Measurements from ENCODE around the gene DOCK4.

The DOCK4 gene

DNA sequence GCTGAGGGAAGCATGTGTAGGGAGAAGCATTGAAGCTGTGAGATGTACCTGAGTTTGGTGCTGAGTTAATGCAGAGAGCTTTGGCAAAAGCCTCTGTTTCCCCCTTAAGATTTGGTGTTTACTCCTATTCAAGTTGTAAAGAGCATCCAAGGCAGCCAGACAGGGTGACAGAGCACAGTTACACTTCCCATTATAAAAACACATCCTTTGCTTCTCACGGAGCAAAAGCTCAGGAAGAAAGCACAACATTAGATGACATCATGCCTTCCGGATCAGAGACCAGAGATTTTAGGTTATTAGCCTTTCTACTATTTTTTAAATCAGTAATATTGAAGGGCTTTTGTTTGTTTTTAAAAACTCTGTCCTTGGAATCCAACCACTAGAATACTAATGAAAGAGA, 182.9 kb downstream of the DOCK4 start:
- 38% methylated on average over 1 of the region's 2 CpGs for WGBS
- Histone ChIP-seq H3K4me2 (ENCODE audit: low read length, poor library complexity, severe bottlenecking) (peak overlapping the region; percentile 36), H4K91ac (ENCODE audit: low read length) (no peak overlapping the region)

DNA sequence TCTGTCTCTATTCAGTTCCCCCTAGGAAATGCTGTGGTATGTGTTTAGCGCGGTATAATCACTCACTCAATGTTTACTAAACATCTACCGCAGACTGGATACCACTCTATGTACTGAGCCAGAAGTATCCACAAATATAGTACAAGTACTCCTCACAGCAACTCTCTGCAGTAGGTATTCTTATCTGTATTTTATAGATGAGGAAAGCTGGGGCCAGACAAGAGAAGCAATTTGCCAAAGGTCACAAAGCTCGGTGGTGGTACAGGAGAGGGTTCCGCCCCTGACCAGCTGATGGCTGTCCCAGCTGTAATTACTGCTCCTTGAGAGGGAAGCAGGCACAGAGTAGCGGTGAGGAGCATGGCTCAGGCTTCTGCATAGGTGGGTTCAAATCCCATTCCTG, 184.1 kb downstream of the DOCK4 start:
- Histone ChIP-seq H2BK5ac (ENCODE audit: low read depth, low read length, poor library complexity, severe bottlenecking) (no peak overlapping the region), H2BK120ac (ENCODE audit: low read depth, low read length) (no peak overlapping the region), H3K27ac (ENCODE audit: low read length, poor library complexity, severe bottlenecking) (no peak overlapping the region), H2BK12ac (ENCODE audit: low read length in 2 of 2) (no peak overlapping the region), H2AK5ac (ENCODE audit: low read length, severe bottlenecking) (peak overlapping the region; percentile 33), H3K4me2 (ENCODE audit: low read length, poor library complexity, severe bottlenecking) (no peak overlapping the region), H4K8ac (ENCODE audit: low read length) (peak overlapping the region; percentile 55), H3K36me3 (ENCODE audit: control insufficient read depth in 1 of 2, insufficient read depth in 2 of 2, low read depth in 1 of 2, low read length in 2 of 2) (no peaks in the 10 kb centered on the region), H3K4ac (ENCODE audit: low read depth in 1 of 2, low read length in 2 of 2) (no peak overlapping the region), H3K9me3 (ENCODE audit: control insufficient read depth, low read length) (no peaks in the 10 kb centered on the region), H2AFZ (ENCODE audit: low read depth, low read length) (no peak overlapping the region), H3K18ac (ENCODE audit: low read depth in 1 of 2, low read length in 2 of 2) (peak overlapping the region in 1 of 2 experiments; percentile 18), H2BK15ac (ENCODE audit: low read depth, poor library complexity, severe bottlenecking) (peak overlapping the region; percentile 40), H3K14ac (ENCODE audit: low read length in 2 of 2) (no peak overlapping the region), H3K4me1 (ENCODE audit: control insufficient read depth, insufficient read depth, low read depth, low read length) (peaks cover 3% of the 10 kb centered on the region), H4K91ac (ENCODE audit: low read length) (no peak overlapping the region), H3K79me1 (replicated peaks; ENCODE audit: low read length, poor library complexity, severe bottlenecking) (peaks cover 31% of the 10 kb centered on the region), H3K27me3 (ENCODE audit: control insufficient read depth in 1 of 2, insufficient read depth in 1 of 2, low read length in 2 of 2) (no peaks in the 10 kb centered on the region), H3K9ac (ENCODE audit: low read length) (no peak overlapping the region), H3K23ac (ENCODE audit: low read length in 2 of 2) (no peak overlapping the region), H3K4me3 (ENCODE audit: insufficient read depth in 1 of 2, low read depth in 1 of 2, low read length in 2 of 2) (no peak overlapping the region)
- peak; percentile 74 for DNase-seq
- WGBS, result 55% methylated on average over 5 of the region's 6 CpGs

More for the DNA sequence above, 182.9 kb downstream of the DOCK4 start:
- Histone ChIP-seq H2AK5ac (ENCODE audit: low read length, severe bottlenecking) (no peak overlapping the region), H2BK120ac (ENCODE audit: low read depth, low read length) (no peak overlapping the region), H3K23ac (ENCODE audit: low read length in 2 of 2) (peak overlapping the region in 1 of 2 experiments; percentile 18), H2BK5ac (ENCODE audit: low read depth, low read length, poor library complexity, severe bottlenecking) (no peak overlapping the region), H2BK12ac (ENCODE audit: low read length in 2 of 2) (peak overlapping the region in 1 of 2 experiments; percentile 58), H3K4ac (ENCODE audit: low read depth in 1 of 2, low read length in 2 of 2) (peak overlapping the region in 1 of 2 experiments; percentile 44), H3K9me3 (ENCODE audit: control insufficient read depth, low read length) (no peaks in the 10 kb centered on the region), H3K27me3 (ENCODE audit: control insufficient read depth in 1 of 2, insufficient read depth in 1 of 2, low read length in 2 of 2) (no peaks in the 10 kb centered on the region), H3K14ac (ENCODE audit: low read length in 2 of 2) (no peak overlapping the region), H2AFZ (ENCODE audit: low read depth, low read length) (no peak overlapping the region), H3K27ac (ENCODE audit: low read length, poor library complexity, severe bottlenecking) (peak overlapping the region; percentile 19), H4K8ac (ENCODE audit: low read length) (no peak overlapping the region), H3K4me3 (ENCODE audit: insufficient read depth in 1 of 2, low read depth in 1 of 2, low read length in 2 of 2) (no peak overlapping the region), H3K18ac (ENCODE audit: low read depth in 1 of 2, low read length in 2 of 2) (peak overlapping the region; percentile 5 to 74), H3K79me1 (replicated peaks; ENCODE audit: low read length, poor library complexity, severe bottlenecking) (peaks cover 30% of the 10 kb centered on the region), H3K36me3 (ENCODE audit: control insufficient read depth in 1 of 2, insufficient read depth in 2 of 2, low read depth in 1 of 2, low read length in 2 of 2) (no peaks in the 10 kb centered on the region), H3K9ac (ENCODE audit: low read length) (no peak overlapping the region), H3K4me1 (ENCODE audit: control insufficient read depth, insufficient read depth, low read depth, low read length) (peaks cover 3% of the 10 kb centered on the region), H2BK15ac (ENCODE audit: low read depth, poor library complexity, severe bottlenecking) (no peak overlapping the region)
- peak; percentile 33 for DNase-seq

DNA sequence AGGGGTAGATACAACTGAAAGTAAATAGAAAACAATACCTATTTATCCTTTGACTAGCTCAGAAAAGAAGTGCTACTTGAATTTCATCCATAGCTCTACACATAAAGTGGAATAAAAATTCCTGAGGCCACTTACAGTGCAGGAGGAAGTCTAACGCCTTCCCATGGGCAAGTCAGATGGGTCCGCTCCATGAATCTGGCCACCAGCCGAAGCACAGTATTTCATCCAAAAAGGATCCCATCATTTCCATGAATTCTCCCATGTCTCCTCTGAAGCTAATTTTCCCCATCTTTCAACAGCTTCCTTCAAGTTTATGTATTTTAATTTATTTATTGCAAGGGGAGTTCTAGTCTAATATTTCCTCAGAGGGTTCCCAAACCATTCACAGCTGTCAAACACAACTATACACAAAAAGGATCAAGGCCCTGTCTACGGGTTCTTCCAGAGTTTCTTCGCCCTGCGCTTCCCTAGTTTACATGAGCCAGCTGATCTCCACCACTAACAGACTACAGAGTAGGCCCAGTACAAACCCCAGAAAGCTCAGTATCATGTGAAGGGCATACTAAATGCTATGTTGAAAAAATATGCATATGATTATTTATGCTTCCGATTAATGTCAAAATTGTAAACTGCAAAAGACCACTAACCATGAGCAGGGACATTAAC, 184.7 kb downstream of the DOCK4 start:
- peak overlapping the region in 1 of 2 experiments; percentile 26 for H3K4me3 ChIP-seq (ENCODE audit: insufficient read depth in 1 of 2, low read depth in 1 of 2, low read length in 2 of 2)
- no peaks in the 10 kb centered on the region for H3K27me3 ChIP-seq (ENCODE audit: control insufficient read depth in 1 of 2, insufficient read depth in 1 of 2, low read length in 2 of 2)
- H2BK15ac ChIP-seq (ENCODE audit: low read depth, poor library complexity, severe bottlenecking), result no peak overlapping the region
- no peak overlapping the region for H2BK5ac ChIP-seq (ENCODE audit: low read depth, low read length, poor library complexity, severe bottlenecking)
- no peak overlapping the region for H2BK12ac ChIP-seq (ENCODE audit: low read length in 2 of 2)
- H3K4ac ChIP-seq (ENCODE audit: low read depth in 1 of 2, low read length in 2 of 2), result no peak overlapping the region
- H3K18ac ChIP-seq (ENCODE audit: low read depth in 1 of 2, low read length in 2 of 2), result no peak overlapping the region
- no peak overlapping the region for H3K9ac ChIP-seq (ENCODE audit: low read length)
- peak; percentile 46 for DNase-seq
- peaks cover 3% of the 10 kb centered on the region for H3K4me1 ChIP-seq (ENCODE audit: control insufficient read depth, insufficient read depth, low read depth, low read length)
- H3K27ac ChIP-seq (ENCODE audit: low read length, poor library complexity, severe bottlenecking), result no peak overlapping the region
- no peak overlapping the region for H3K14ac ChIP-seq (ENCODE audit: low read length in 2 of 2)
- no peak overlapping the region for H4K91ac ChIP-seq (ENCODE audit: low read length)
- H3K79me1 ChIP-seq (replicated peaks; ENCODE audit: low read length, poor library complexity, severe bottlenecking), result peaks cover 31% of the 10 kb centered on the region
- no peak overlapping the region for H4K8ac ChIP-seq (ENCODE audit: low read length)
- H3K9me3 ChIP-seq (ENCODE audit: control insufficient read depth, low read length), result no peaks in the 10 kb centered on the region
- H3K23ac ChIP-seq (ENCODE audit: low read length in 2 of 2), result no peak overlapping the region
- H2AK5ac ChIP-seq (ENCODE audit: low read length, severe bottlenecking), result no peak overlapping the region
- WGBS, result 87% methylated on average over 4 of the region's 7 CpGs
- H2BK120ac ChIP-seq (ENCODE audit: low read depth, low read length), result no peak overlapping the region
- no peak overlapping the region for H3K4me2 ChIP-seq (ENCODE audit: low read length, poor library complexity, severe bottlenecking)
- H3K36me3 ChIP-seq (ENCODE audit: control insufficient read depth in 1 of 2, insufficient read depth in 2 of 2, low read depth in 1 of 2, low read length in 2 of 2), result no peaks in the 10 kb centered on the region
- no peak overlapping the region for H2AFZ ChIP-seq (ENCODE audit: low read depth, low read length)

DNA sequence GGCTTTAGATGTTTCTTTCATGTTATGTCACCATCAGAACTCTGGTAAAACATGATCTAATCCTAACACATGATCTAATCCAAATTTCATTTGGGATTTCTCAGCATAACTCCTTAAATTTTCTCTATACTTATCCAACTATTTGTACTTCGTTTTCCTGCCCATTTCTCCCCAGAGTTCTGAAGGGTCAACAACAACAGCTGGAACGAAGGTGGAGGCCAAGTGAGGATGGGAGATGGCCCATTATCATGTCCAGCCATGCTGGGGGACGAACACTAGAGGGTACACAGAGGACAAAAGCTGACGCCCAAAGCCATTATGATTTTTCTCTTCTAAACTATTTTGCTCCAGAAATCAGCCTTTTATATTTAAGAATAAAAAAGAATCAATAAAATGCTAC, 185.4 kb downstream of the DOCK4 start:
- H2AFZ ChIP-seq (ENCODE audit: low read depth, low read length), result no peak overlapping the region
- peaks cover 26% of the 10 kb centered on the region for H3K79me1 ChIP-seq (replicated peaks; ENCODE audit: low read length, poor library complexity, severe bottlenecking)
- no peak overlapping the region for H4K91ac ChIP-seq (ENCODE audit: low read length)
- no peak overlapping the region for H2AK5ac ChIP-seq (ENCODE audit: low read length, severe bottlenecking)
- peaks cover 3% of the 10 kb centered on the region for H3K4me1 ChIP-seq (ENCODE audit: control insufficient read depth, insufficient read depth, low read depth, low read length)
- H3K4ac ChIP-seq (ENCODE audit: low read depth in 1 of 2, low read length in 2 of 2), result no peak overlapping the region
- H2BK5ac ChIP-seq (ENCODE audit: low read depth, low read length, poor library complexity, severe bottlenecking), result no peak overlapping the region
- no peak overlapping the region for H3K23ac ChIP-seq (ENCODE audit: low read length in 2 of 2)
- H3K4me3 ChIP-seq (ENCODE audit: insufficient read depth in 1 of 2, low read depth in 1 of 2, low read length in 2 of 2), result no peak overlapping the region
- no peaks in the 10 kb centered on the region for H3K27me3 ChIP-seq (ENCODE audit: control insufficient read depth in 1 of 2, insufficient read depth in 1 of 2, low read length in 2 of 2)
- no peak for DNase-seq
- no peak overlapping the region for H3K14ac ChIP-seq (ENCODE audit: low read length in 2 of 2)
- no peak overlapping the region for H3K18ac ChIP-seq (ENCODE audit: low read depth in 1 of 2, low read length in 2 of 2)
- no peak overlapping the region for H2BK120ac ChIP-seq (ENCODE audit: low read depth, low read length)
- 96% methylated on average over 2 of the region's 4 CpGs for WGBS
- no peaks in the 10 kb centered on the region for H3K9me3 ChIP-seq (ENCODE audit: control insufficient read depth, low read length)
- no peak overlapping the region for H3K4me2 ChIP-seq (ENCODE audit: low read length, poor library complexity, severe bottlenecking)
- H4K8ac ChIP-seq (ENCODE audit: low read length), result no peak overlapping the region
- H2BK15ac ChIP-seq (ENCODE audit: low read depth, poor library complexity, severe bottlenecking), result no peak overlapping the region
- no peak overlapping the region for H3K27ac ChIP-seq (ENCODE audit: low read length, poor library complexity, severe bottlenecking)
- peak overlapping the region; percentile 6 for H3K9ac ChIP-seq (ENCODE audit: low read length)
- H2BK12ac ChIP-seq (ENCODE audit: low read length in 2 of 2), result no peak overlapping the region
- H3K36me3 ChIP-seq (ENCODE audit: control insufficient read depth in 1 of 2, insufficient read depth in 2 of 2, low read depth in 1 of 2, low read length in 2 of 2), result no peaks in the 10 kb centered on the region
